SK-N-SH (cell line): Measurements from ENCODE around the gene HMOX2. TPM values are rescaled to one million over a fixed set of nuclear protein-coding genes. Genes with fewer than 3 reads are reported as not detected.

Source experiments
- CTCF ChIA-PET: fragments of 300-600, 350-600 bp; formaldehyde crosslinking; extraction: SDS; loops from one replicate; lab custom pipeline; 2021; lab: Yijun Ruan, JAX
- POLR2A ChIA-PET: fragments of 350-600 bp; sonication (Branson Sonifier 250); formaldehyde crosslinking; extraction: SDS; loops from one replicate; lab custom pipeline; 2020; ENCODE audit warnings: antibody characterized with exemption, inconsistent platforms; lab: Yijun Ruan, JAX
- DNase-seq: peaks from one replicate; pipeline ENCODE4 v3.0.0; 2012
- H2AFZ ChIP-seq: fragments of 200-600 bp; sonication (generic); 2 replicates; pipeline ENCODE4 v1.8.1; 2016; ENCODE audit warnings: antibody characterized with exemption, mild to moderate bottlenecking, low read depth
- H3F3A ChIP-seq: fragments of 200-600 bp; sonication (generic); replicated peaks from 2 replicates; pipeline ENCODE3; 2016; ENCODE audit warnings: antibody characterized with exemption, mild to moderate bottlenecking; ENCODE audit not compliant: insufficient read depth
- H3K27ac ChIP-seq, 2 experiments: fragments of 200-500 bp in 1 of 2; fragments of 200-600 bp in 1 of 2; sonication (Bioruptor generic) in 1 of 2; sonication (generic), shearing (Covaris generic) in 1 of 2; 2 replicates each; pipeline versions ENCODE4 v1.5.1 to v1.6.1; 2014 to 2016; ENCODE audit warnings: low read depth in 2 of 2, inconsistent platforms in 1 of 2, low read length in 1 of 2, mild to moderate bottlenecking in 1 of 2, mixed read lengths in 1 of 2
- H3K27me3 ChIP-seq: fragments of 200-600 bp; sonication (generic), shearing (Covaris generic); 2 replicates; pipeline ENCODE4 v1.6.1; 2016; ENCODE audit warnings: mixed run types; ENCODE audit not compliant: insufficient read depth
- H3K36me3 ChIP-seq, 2 experiments: fragments of 200-500 bp in 1 of 2; fragments of 200-600 bp in 1 of 2; sonication (Bioruptor generic) in 1 of 2; sonication (generic) in 1 of 2; replicated peaks in 1 of 2; 2 replicates each; pipeline versions ENCODE3 to v1.5.1; 2014 to 2016; ENCODE audit warnings: low read length in 1 of 2, mild to moderate bottlenecking in 1 of 2; ENCODE audit not compliant: insufficient read depth in 2 of 2, control insufficient read depth in 1 of 2
- H3K4me1 ChIP-seq, 2 experiments: fragments of 200-500 bp in 1 of 2; fragments of 200-600 bp in 1 of 2; sonication (Bioruptor generic) in 1 of 2; sonication (generic), shearing (Covaris generic) in 1 of 2; 2 replicates each; pipeline versions ENCODE4 v1.5.1 to v1.6.1; 2014 to 2016; ENCODE audit warnings: low read depth in 1 of 2, low read length in 1 of 2, mixed run types in 1 of 2; ENCODE audit not compliant: insufficient read depth in 2 of 2, control insufficient read depth in 1 of 2
- H3K4me2 ChIP-seq: fragments of 200-600 bp; sonication (generic), shearing (Covaris generic); 2 replicates; pipeline ENCODE4 v1.6.1; 2017; ENCODE audit warnings: mixed run types
- H3K4me3 ChIP-seq, 2 experiments: fragments of 200-500 bp in 1 of 2; fragments of 200-600 bp in 1 of 2; sonication (Bioruptor generic) in 1 of 2; sonication (generic), shearing (Covaris generic) in 1 of 2; 2 replicates each; pipeline versions ENCODE4 v1.5.1 to v1.8.1; 2014 to 2016; ENCODE audit warnings: low read depth in 2 of 2, inconsistent platforms in 1 of 2, low read length in 1 of 2, mild to moderate bottlenecking in 1 of 2, mixed read lengths in 1 of 2, moderate library complexity in 1 of 2
- H3K79me2 ChIP-seq: fragments of 200-600 bp; sonication (generic); 2 replicates; pipeline ENCODE4 v1.8.1; 2017; ENCODE audit warnings: mild to moderate bottlenecking; ENCODE audit not compliant: insufficient read depth
- H3K9ac ChIP-seq: fragments of 200-600 bp; sonication (generic); 2 replicates; pipeline ENCODE4 v1.6.1; 2017; ENCODE audit warnings: mixed run types
- H3K9me2 ChIP-seq: fragments of 200-600 bp; sonication (generic); 2 replicates; pipeline ENCODE4 v1.6.1; 2017; ENCODE audit warnings: mixed run types
- H3K9me3 ChIP-seq: fragments of 200-600 bp; sonication (generic); 2 replicates; pipeline ENCODE4 v1.6.1; 2017; ENCODE audit warnings: mixed run types, mild to moderate bottlenecking, moderate library complexity
- H4K20me1 ChIP-seq: fragments of 200-600 bp; sonication (generic); 2 replicates; pipeline ENCODE4 v1.6.1; 2017; ENCODE audit warnings: mild to moderate bottlenecking, mixed run types; ENCODE audit not compliant: insufficient read depth
- CHD2 ChIP-seq: fragments of 150-350 bp; IDR thresholded peaks from 2 replicates; pipeline ENCODE4 v1.6.1; 2018; ENCODE audit warnings: low read length; ENCODE audit not compliant: partially characterized antibody
- EP300 ChIP-seq, 2 experiments: IDR thresholded peaks; 2 replicates each; pipeline versions ENCODE4 v1.4.0 to v1.6.1; 2012; ENCODE audit warnings: borderline replicate concordance in 1 of 2, low read depth in 1 of 2, low read length in 1 of 2
- EZH2phosphoT487 ChIP-seq: fragments of 200-600 bp; sonication (generic); IDR thresholded peaks from 2 replicates; pipeline ENCODE4 v1.6.1; 2017; ENCODE audit warnings: low read depth, mixed run types, mild to moderate bottlenecking, antibody characterized with exemption, moderate library complexity, borderline replicate concordance
- FOSL2 ChIP-seq: IDR thresholded peaks from 2 replicates; pipeline ENCODE4 v1.4.0; 2012; ENCODE audit warnings: low read depth, mild to moderate bottlenecking, moderate library complexity, borderline replicate concordance
- GABPA ChIP-seq: IDR thresholded peaks from 2 replicates; pipeline ENCODE4 v1.4.0; 2012; ENCODE audit warnings: low read depth, mild to moderate bottlenecking
- GATA2 ChIP-seq: sonication (generic); formaldehyde crosslinking; IDR thresholded peaks from 2 replicates; pipeline ENCODE4 v1.5.0; 2020; ENCODE audit warnings: mild to moderate bottlenecking, missing genetic modification reagents
- MAX ChIP-seq: IDR thresholded peaks from 2 replicates; pipeline ENCODE4 v1.4.0; 2012; ENCODE audit warnings: low read depth
- MEF2A ChIP-seq: IDR thresholded peaks from 2 replicates; pipeline ENCODE4 v1.4.0; 2012; ENCODE audit warnings: low read depth, borderline replicate concordance
- MXI1 ChIP-seq: IDR thresholded peaks from 2 replicates; pipeline ENCODE4 v1.6.1; 2012; ENCODE audit warnings: mild to moderate bottlenecking, low read depth, low read length, improper control_type of control experiment
- POLR2AphosphoS5 ChIP-seq: IDR thresholded peaks from 2 replicates; pipeline ENCODE4 v1.6.1; 2012; ENCODE audit warnings: low read depth, low read length
- RXRA ChIP-seq: IDR thresholded peaks from 2 replicates; pipeline ENCODE4 v1.4.0; 2012; ENCODE audit warnings: low read depth, mild to moderate bottlenecking, borderline replicate concordance
- TAF1 ChIP-seq: IDR thresholded peaks from 2 replicates; pipeline ENCODE4 v1.6.1; 2012; ENCODE audit warnings: low read depth, mild to moderate bottlenecking, low read length, moderate library complexity, borderline replicate concordance
- TCF12 ChIP-seq: IDR thresholded peaks from 2 replicates; pipeline ENCODE4 v1.4.0; 2012
- USF1 ChIP-seq: IDR thresholded peaks from 2 replicates; pipeline ENCODE4 v1.4.0; 2012; ENCODE audit warnings: low read depth, borderline replicate concordance
- USF2 ChIP-seq: fragments of 150-350 bp; IDR thresholded peaks from 2 replicates; pipeline ENCODE4 v1.6.1; 2017; ENCODE audit warnings: antibody characterized with exemption, low read length, low read depth, borderline replicate concordance
- WGBS: methylation state at CpG from one replicate; pipeline ENCODE4 v1.1.6; 2017; ENCODE audit warnings: low lambda C conversion rate; 5-methylcytosine and 5-hydroxymethylcytosine counted together
- polyA plus RNA-seq, 3 experiments: library from polyadenylated mRNA; depleted of rRNA; stranded (reverse); fragments of >200 nt; gene quantifications; 2 replicates each; pipeline ENCODE4 v1.2.3, GENCODE V29; 2012

The HMOX2 gene
- polyA plus RNA-seq, 1 of the 3 experiments (the other 2 are of a cell fraction), result 65.1 TPM

- WGBS, result 60% methylated on average over 4 of the region's 4 CpGs
Measured at GRCh38 chr16:4496305-4496704, 20.1 kb downstream of the HMOX2 start.

GRCh38 chr16:4498546-4499195 lies 22.5 kb downstream of the HMOX2 start:
- DNase-seq, result no peak
- WGBS, result 86% methylated on average over 8 of the region's 8 CpGs
- TF ChIP-seq USF1 (no peak), EZH2phosphoT487 (no peak), CHD2 (no peak), GABPA (no peak), TAF1 (no peak), EP300 (IDR thresholded peaks at IDR 0.05; ENCODE audit: borderline replicate concordance in 1 of 2, low read depth in 1 of 2, low read length in 1 of 2) (no peak), MAX (no peak), MXI1 (no peak), FOSL2 (no peak), GATA2 (no peak), POLR2AphosphoS5 (no peak), RXRA (no peak), TCF12 (no peak)
- ChIA-PET POLR2A (no interaction called here), CTCF (interaction anchor here (0.9 to 4.6 kb wide), 4 partner anchors 8 to 50 kb away, joined by 3 to 23 read pairs (median 5); no protein-coding TSS in a partner anchor)
- Histone ChIP-seq H3K27ac (peak overlapping the region in 1 of 2 experiments; percentile 80; a peak in 1 of 4 replicates), H3K9me3 (no peaks in the 10 kb centered on the region), H2AFZ (no peak overlapping the region), H3K4me1 (peaks cover 7 to 44% of the 10 kb centered on the region in 2 experiments; a peak in 3 of 4 replicates), H3F3A (peaks cover 41% of the 10 kb centered on the region), H3K4me2 (no peak overlapping the region), H3K79me2 (peaks cover 78% of the 10 kb centered on the region), H3K9me2 (no peaks in the 10 kb centered on the region), H3K4me3 (no peak overlapping the region), H3K36me3 (no peaks in the 10 kb centered on the region), H3K9ac (no peak overlapping the region), H4K20me1 (peaks cover 8% of the 10 kb centered on the region; the same call in 1 of the 2 replicates), H3K27me3 (no peaks in the 10 kb centered on the region)

More at GRCh38 chr16:4496305-4496704, 20.1 kb downstream of the HMOX2 start:
- Histone ChIP-seq H3K4me3 (no peak overlapping the region), H3K9ac (0 out of 2 replicates have a peak overlapping the region, but pooled peaks have one; percentile 25), H3K27ac (peak overlapping the region in 1 of 2 experiments; percentile 80; a peak in 2 of 4 replicates), H3F3A (peaks cover 39% of the 10 kb centered on the region), H3K4me1 (peaks cover 3 to 39% of the 10 kb centered on the region in 2 experiments; a peak in 3 of 4 replicates), H3K9me3 (no peaks in the 10 kb centered on the region), H3K4me2 (no peak overlapping the region), H3K27me3 (no peaks in the 10 kb centered on the region), H3K9me2 (no peaks in the 10 kb centered on the region), H2AFZ (no peak overlapping the region), H4K20me1 (peaks cover 8% of the 10 kb centered on the region; the same call in 1 of the 2 replicates), H3K79me2 (peaks cover 79% of the 10 kb centered on the region), H3K36me3 (no peaks in the 10 kb centered on the region)
- ChIA-PET CTCF (interaction anchor here (1.2 kb wide), 1 partner anchor 11 kb away, joined by 6 read pairs; no protein-coding TSS in a partner anchor), POLR2A (no interaction called here)
- TF ChIP-seq POLR2AphosphoS5 (no peak), FOSL2 (peak; percentile 68), USF2 (no peak), RXRA (peak; percentile 46; the same call in 1 of the 2 replicates), GATA2 (no peak), MEF2A (no peak), TAF1 (no peak)
- DNase-seq, result no peak
